ENCODE measurements around the gene ATG3.

ATG3 gene

DNA sequence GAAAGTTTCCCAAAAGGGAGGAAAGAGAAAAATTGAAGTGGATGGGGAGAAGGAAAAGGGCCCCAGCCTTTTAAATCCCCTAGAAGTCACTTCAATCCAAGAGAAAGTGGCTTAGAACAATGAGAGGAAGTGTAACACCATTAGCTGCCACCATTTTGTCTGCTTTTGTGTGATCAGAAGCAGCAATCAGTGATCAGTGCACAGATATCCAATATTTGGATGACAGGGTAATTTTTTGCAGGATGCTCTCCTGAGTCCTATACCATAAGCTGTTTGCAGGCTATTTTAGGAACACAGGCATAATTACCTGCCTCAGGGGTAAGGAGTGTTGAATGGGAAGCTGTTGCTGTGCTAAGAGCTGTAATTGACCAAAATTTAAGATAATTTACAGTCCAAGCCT lies 31.5 kb upstream of the ATG3 start:
- Histone ChIP-seq H3K27ac (peak overlapping the region; percentile 46), H3K4me3 (ENCODE audit: low read depth in 1 of 2, low read length in 1 of 2) (no peak overlapping the region), H3K4me1 (ENCODE audit: control insufficient read depth in 1 of 2, insufficient read depth in 1 of 2, low read depth in 1 of 2, low read length in 1 of 2) (peaks cover 6 to 8% of the 10 kb centered on the region in 2 experiments), H3K9me3 (no peaks in the 10 kb centered on the region), H3K27me3 (no peaks in the 10 kb centered on the region), H3K36me3 (peaks cover under 1% of the 10 kb centered on the region)
- no peak for TF ChIP-seq CTCF (IDR thresholded peaks at IDR 0.05)

GRCh38 chr3:112587336-112587735 lies 25.6 kb upstream of the ATG3 start:
- H3K27ac ChIP-seq = no peak overlapping the region
- no peak for TF ChIP-seq CTCF (IDR thresholded peaks at IDR 0.05)
- no peaks in the 10 kb centered on the region for H3K9me3 ChIP-seq
- H3K4me1 ChIP-seq (ENCODE audit: control insufficient read depth in 1 of 2, insufficient read depth in 1 of 2, low read depth in 1 of 2, low read length in 1 of 2) = peaks cover 2 to 9% of the 10 kb centered on the region in 2 experiments
- no peak overlapping the region for H3K4me3 ChIP-seq (ENCODE audit: low read depth in 1 of 2, low read length in 1 of 2)
- no peaks in the 10 kb centered on the region for H3K27me3 ChIP-seq
- H3K36me3 ChIP-seq = peaks cover 47% of the 10 kb centered on the region

DNA sequence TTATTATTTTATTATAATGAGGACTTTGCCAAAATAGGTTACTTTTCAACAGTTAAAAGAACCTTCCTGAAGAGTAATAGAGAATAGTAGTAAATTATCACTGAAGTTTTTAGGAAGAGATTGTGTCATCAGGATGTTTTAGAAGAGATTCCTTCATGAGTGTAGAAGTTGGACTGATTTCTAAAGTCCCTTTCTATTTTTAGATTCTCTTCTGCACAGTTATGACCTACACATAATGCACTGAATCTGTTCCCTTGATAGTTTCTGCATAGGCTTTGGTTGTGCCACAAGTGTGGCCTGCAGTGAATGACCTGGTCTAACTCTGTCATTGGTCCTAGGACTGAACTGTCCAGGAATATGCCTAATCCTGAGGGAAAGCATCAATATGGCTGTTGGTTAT lies 24.0 kb upstream of the ATG3 start:
- Histone ChIP-seq H3K27ac (peak overlapping the region; percentile 12), H3K27me3 (no peaks in the 10 kb centered on the region), H3K4me3 (ENCODE audit: low read depth in 1 of 2, low read length in 1 of 2) (no peak overlapping the region), H3K4me1 (ENCODE audit: control insufficient read depth in 1 of 2, insufficient read depth in 1 of 2, low read depth in 1 of 2, low read length in 1 of 2) (peaks cover 2 to 8% of the 10 kb centered on the region in 2 experiments), H3K9me3 (no peaks in the 10 kb centered on the region), H3K36me3 (peaks cover 59% of the 10 kb centered on the region)
- TF ChIP-seq CTCF (IDR thresholded peaks at IDR 0.05) = no peak

DNA sequence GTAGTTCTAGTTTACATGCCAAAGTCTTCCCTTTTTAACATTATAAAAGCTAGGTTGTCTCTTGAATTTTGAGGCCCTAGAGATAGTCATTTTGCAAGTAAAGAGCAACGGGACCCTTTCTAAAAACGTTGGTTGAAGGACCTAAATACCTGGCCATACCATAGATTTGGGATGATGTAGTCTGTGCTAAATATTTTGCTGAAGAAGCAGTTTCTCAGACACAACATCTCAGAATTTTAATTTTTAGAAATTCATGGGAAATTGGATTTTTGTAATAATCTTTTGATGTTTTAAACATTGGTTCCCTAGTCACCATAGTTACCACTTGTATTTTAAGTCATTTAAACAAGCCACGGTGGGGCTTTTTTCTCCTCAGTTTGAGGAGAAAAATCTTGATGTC lies 21.3 kb upstream of the ATG3 start:
- Histone ChIP-seq H3K27ac (no peak overlapping the region), H3K9me3 (no peaks in the 10 kb centered on the region), H3K4me3 (ENCODE audit: low read depth in 1 of 2, low read length in 1 of 2) (no peak overlapping the region), H3K36me3 (peaks cover 59% of the 10 kb centered on the region), H3K27me3 (no peaks in the 10 kb centered on the region), H3K4me1 (ENCODE audit: control insufficient read depth in 1 of 2, insufficient read depth in 1 of 2, low read depth in 1 of 2, low read length in 1 of 2) (peaks cover 24 to 33% of the 10 kb centered on the region in 2 experiments)
- TF ChIP-seq CTCF (IDR thresholded peaks at IDR 0.05) = no peak

DNA sequence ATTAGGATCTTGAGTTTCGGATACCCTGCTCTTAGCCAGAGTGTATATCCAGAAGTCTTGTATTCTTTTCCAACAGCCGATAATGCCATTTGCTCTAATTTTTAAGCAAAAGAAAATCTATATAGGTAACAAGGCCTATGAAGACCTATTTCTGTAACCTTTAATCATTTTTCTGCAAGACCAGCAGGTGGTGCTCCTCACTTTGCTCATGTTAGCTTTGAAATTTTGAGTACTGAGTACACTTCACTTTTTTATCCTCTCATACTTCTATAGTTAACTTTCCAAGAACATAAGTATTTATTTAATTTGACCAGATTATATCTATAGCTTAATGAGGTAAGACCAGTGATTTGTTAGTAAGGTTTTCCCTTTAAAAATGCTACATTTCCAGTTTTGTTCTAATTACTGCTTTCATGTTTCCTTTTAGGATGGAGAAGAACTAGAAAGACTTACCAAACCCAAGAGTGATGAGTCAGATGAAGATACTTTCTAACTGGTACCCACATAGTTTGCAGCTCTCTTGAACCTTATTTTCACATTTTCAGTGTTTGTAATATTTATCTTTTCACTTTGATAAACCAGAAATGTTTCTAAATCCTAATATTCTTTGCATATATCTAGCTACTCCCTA lies 20.6 kb upstream of the ATG3 start:
- Histone ChIP-seq H3K4me3 (ENCODE audit: low read depth in 1 of 2, low read length in 1 of 2) (no peak overlapping the region), H3K36me3 (peaks cover 52% of the 10 kb centered on the region), H3K27ac (no peak overlapping the region), H3K9me3 (no peaks in the 10 kb centered on the region), H3K27me3 (no peaks in the 10 kb centered on the region), H3K4me1 (ENCODE audit: control insufficient read depth in 1 of 2, insufficient read depth in 1 of 2, low read depth in 1 of 2, low read length in 1 of 2) (peaks cover 24 to 34% of the 10 kb centered on the region in 2 experiments)
- TF ChIP-seq CTCF (IDR thresholded peaks at IDR 0.05) = no peak
